Calu3 (cell line): ENCODE measurements around the gene WIPF3. TPM values are rescaled to one million over a fixed set of nuclear protein-coding genes. Genes with fewer than 3 reads are reported as not detected.

Experiments used
- BruUV-seq: library from RNA; stranded (reverse); fragments of 400-500 nt; replicated peaks from 2 replicates; lab custom pipeline; 2021; lab: Mats Ljungman, UMichigan
- CTCF ChIA-PET: fragments of 300-600 bp; sonication (Branson Sonifier 250); formaldehyde crosslinking; loops from one replicate; lab custom pipeline; 2022; ENCODE audit warnings: antibody characterized with exemption; lab: Charles Lee
- DNase-seq: peaks from one replicate; pipeline ENCODE4 v3.0.0; 2022
- H3K27ac Mint-ChIP-seq: one replicate; pipeline ENCODE4 v1.8.0; 2022; ENCODE audit warnings: mixed read lengths; ENCODE audit not compliant: unreplicated experiment
- H3K27me3 Mint-ChIP-seq: one replicate; pipeline ENCODE4 v1.8.0; 2022; ENCODE audit warnings: mixed read lengths; ENCODE audit not compliant: unreplicated experiment
- H3K36me3 Mint-ChIP-seq: one replicate; pipeline ENCODE4 v1.8.0; 2022; ENCODE audit warnings: mild to moderate bottlenecking, moderate library complexity, mixed read lengths; ENCODE audit not compliant: insufficient read depth, unreplicated experiment
- H3K4me1 Mint-ChIP-seq: one replicate; pipeline ENCODE4 v1.8.0; 2022; ENCODE audit warnings: mild to moderate bottlenecking, low read depth, mixed read lengths; ENCODE audit not compliant: unreplicated experiment
- H3K4me3 Mint-ChIP-seq: one replicate; pipeline ENCODE4 v1.8.0; 2022; ENCODE audit warnings: mild to moderate bottlenecking, low read depth, moderate library complexity, mixed read lengths; ENCODE audit not compliant: unreplicated experiment
- H3K9me3 Mint-ChIP-seq: one replicate; pipeline ENCODE4 v1.8.0; 2022; ENCODE audit warnings: low read depth, mixed read lengths; ENCODE audit not compliant: unreplicated experiment
- CTCF ChIP-seq: fragments of 200-600 bp; IDR thresholded peaks from one replicate; pipeline ENCODE4 v1.8.0; 2022; ENCODE audit warnings: antibody characterized with exemption; ENCODE audit not compliant: unreplicated experiment
- intact Hi-C: fragments of 100-400 bp; cut with micrococcal nuclease; formaldehyde crosslinking; loops from one replicate; pipeline ENCODE4 v1.10.0; 2022; ENCODE audit not compliant: unreplicated experiment
- total RNA-seq: library from RNA; stranded (reverse); gene quantifications from 2 replicates; pipeline ENCODE4 v1.2.3, GENCODE V29; 2022

WIPF3 gene
- total RNA-seq, 1 experiment from 2014 or later = 4.9 TPM

DNA sequence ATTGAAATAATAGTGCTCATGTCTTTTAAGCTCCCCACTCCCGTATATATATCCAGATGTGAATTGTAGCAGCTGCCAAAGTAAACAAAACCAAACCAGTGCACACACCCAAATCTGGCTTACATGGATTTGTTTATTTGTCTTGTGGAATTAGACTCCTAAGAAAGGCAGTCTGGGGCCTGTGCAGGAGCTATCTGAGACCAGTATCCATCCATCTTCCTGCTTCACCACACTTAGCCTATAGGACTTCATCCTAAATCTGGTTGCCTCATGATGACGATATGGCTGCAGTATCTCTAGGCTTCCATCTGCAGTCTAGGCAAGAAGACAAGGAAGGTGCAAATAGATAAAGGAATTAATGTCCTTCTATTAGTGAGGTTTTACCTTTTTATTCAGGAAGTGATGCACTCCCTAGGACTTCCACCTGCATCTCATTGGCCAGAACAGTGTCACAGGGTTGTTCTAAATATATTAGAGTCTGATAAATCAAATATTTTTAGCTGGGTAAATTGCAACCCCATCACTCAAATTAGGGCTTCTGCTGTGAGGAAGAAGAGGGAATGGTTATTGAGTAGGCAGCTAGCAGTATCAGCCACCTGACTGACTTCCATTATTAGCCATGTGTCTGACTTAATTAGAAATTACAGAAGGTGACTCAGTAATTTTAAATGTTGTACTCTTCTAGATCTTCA, 6.0 kb downstream of the WIPF3 start:
- H3K27ac Mint-ChIP-seq = no peak overlapping the region
- DNase-seq = no peak
- no TSS peak for BruUV-seq
- no peak for TF ChIP-seq CTCF
- peaks cover 28% of the 10 kb centered on the region for H3K27me3 Mint-ChIP-seq
- H3K36me3 Mint-ChIP-seq = peaks cover 3% of the 10 kb centered on the region
- H3K4me3 Mint-ChIP-seq = no peak overlapping the region
- intact Hi-C loops = no loop called here
- no peaks in the 10 kb centered on the region for H3K4me1 Mint-ChIP-seq
- H3K9me3 Mint-ChIP-seq = no peaks in the 10 kb centered on the region
- CTCF ChIA-PET = interaction anchor here (0.6 kb wide), 1 partner anchor 877 kb away, joined by 5 read pairs; no protein-coding TSS in a partner anchor

DNA sequence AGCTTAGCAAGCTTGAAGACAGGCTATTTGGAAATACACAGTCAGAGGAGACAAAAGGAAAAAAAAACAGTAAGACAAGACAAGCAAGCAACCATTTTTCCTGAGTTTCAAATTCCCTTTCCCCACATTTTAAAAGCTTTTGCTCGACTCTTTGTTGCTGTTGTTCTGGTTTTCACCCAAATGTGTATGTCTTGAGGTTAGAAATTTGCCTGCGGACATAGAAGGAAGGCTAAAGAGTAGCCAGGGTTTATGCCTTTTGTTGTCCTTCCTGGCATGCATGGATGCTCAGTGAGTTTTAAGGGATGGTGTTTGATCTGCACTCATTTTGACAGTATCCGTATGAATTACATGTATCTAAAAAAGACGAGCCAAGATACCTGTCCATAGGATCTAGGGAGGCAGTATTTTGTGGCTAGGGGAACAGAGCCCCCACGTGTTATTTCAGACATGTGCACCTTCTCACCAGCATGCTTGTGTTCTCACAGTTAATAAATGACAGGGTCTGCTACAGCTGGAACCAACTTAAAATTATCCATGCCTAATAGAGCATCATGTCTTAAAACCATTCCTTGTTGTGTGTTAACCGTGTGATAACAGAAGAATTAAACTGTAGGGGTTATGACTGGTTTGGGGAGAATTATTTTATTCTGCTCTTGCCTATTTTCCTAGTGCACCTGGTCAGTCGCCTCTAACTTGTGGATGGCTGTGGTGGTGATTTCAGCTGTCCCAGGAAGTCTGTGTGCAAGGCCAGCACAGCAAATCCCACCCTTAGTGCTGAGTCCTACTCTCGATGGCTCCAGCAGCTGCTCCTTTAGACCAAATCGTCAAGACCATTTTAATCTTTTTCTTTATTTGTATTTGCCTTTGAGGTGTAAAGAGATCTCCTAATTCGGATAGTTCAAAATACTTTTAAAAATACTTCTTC, 9.1 kb downstream of the WIPF3 start:
- peaks cover 20% of the 10 kb centered on the region for H3K27me3 Mint-ChIP-seq
- BruUV-seq = no TSS peak
- no peak overlapping the region for H3K27ac Mint-ChIP-seq
- DNase-seq = no peak
- CTCF ChIA-PET = interaction anchor here (0.5 to 0.7 kb wide), 3 partner anchors 11 to 171 kb away, joined by 3 to 4 read pairs (median 3); no protein-coding TSS in a partner anchor
- intact Hi-C loops = no loop called here
- H3K36me3 Mint-ChIP-seq = no peaks in the 10 kb centered on the region
- no peaks in the 10 kb centered on the region for H3K4me1 Mint-ChIP-seq
- no peak for TF ChIP-seq CTCF
- H3K9me3 Mint-ChIP-seq = no peaks in the 10 kb centered on the region
- no peak overlapping the region for H3K4me3 Mint-ChIP-seq

- no peak for TF ChIP-seq CTCF
- Mint-ChIP-seq H3K9me3 (no peaks in the 10 kb centered on the region), H3K4me1 (no peaks in the 10 kb centered on the region), H3K4me3 (no peak overlapping the region), H3K27ac (no peak overlapping the region), H3K36me3 (no peaks in the 10 kb centered on the region), H3K27me3 (peaks cover 17% of the 10 kb centered on the region)
- CTCF ChIA-PET = no interaction called here
- intact Hi-C loops = no loop called here
- no peak for DNase-seq
- no TSS peak for BruUV-seq
These were observed 12.0 kb downstream of the WIPF3 start for GRCh38 chr7:29818308-29818707.

- TF ChIP-seq CTCF = no peak
- H3K27me3 Mint-ChIP-seq = no peaks in the 10 kb centered on the region
- intact Hi-C loops = no loop called here
- no peaks in the 10 kb centered on the region for H3K4me1 Mint-ChIP-seq
- DNase-seq = no peak
- no peak overlapping the region for H3K4me3 Mint-ChIP-seq
- BruUV-seq = no TSS peak
- H3K27ac Mint-ChIP-seq = no peak overlapping the region
- H3K36me3 Mint-ChIP-seq = no peaks in the 10 kb centered on the region
- H3K9me3 Mint-ChIP-seq = no peaks in the 10 kb centered on the region
- CTCF ChIA-PET = no interaction called here
These were observed 19.6 kb downstream of the WIPF3 start for GRCh38 chr7:29825775-29826529.
